ENCODE results near the gene TNFAIP8L3. TPM values are rescaled to one million over a fixed set of nuclear protein-coding genes. Genes with fewer than 3 reads are reported as not detected.

TNFAIP8L3 gene
- total RNA-seq, 1 donor from 2014 or later: 7.4 TPM

- DNase-seq (ENCODE audit: low spot score): no peak
Measured at GRCh38 chr15:51007131-51007666, 87.5 kb downstream of the TNFAIP8L3 start.

Other genes starting within 250 kb of the TNFAIP8L3 start
- gene AP4E1, start 186.2 kb downstream of the TNFAIP8L3 start, total RNA-seq: 11.0 TPM
- 8.0 TPM for gene CYP19A1, start 243.7 kb upstream of the TNFAIP8L3 start, total RNA-seq
- 194 TPM for gene GLDN, start 246.7 kb upstream of the TNFAIP8L3 start, total RNA-seq